HepG2 (cell line): ENCODE results near the gene CST3. TPM values are rescaled to one million over a fixed set of nuclear protein-coding genes. Genes with fewer than 3 reads are reported as not detected.

Experiments
- ATM ChIP-seq: fragments of 450-650 bp; IDR thresholded peaks from 2 replicates; pipeline ENCODE4 v1.7.1; 2017; ENCODE audit warnings: mild to moderate bottlenecking, borderline replicate concordance
- ATRX ChIP-seq: sonication (generic); formaldehyde crosslinking; IDR thresholded peaks from 2 replicates; pipeline ENCODE4 v1.4.0; 2020; ENCODE audit warnings: missing genetic modification reagents, borderline replicate concordance
- BCL6 ChIP-seq: IDR thresholded peaks from 2 replicates; pipeline ENCODE4 v1.6.1; 2016; ENCODE audit warnings: missing genetic modification reagents, missing compliant biosample characterization
- HMG20B ChIP-seq: conservative IDR thresholded peaks from 2 replicates; pipeline ENCODE4 v1.6.1; 2016; ENCODE audit warnings: missing genetic modification reagents, missing compliant biosample characterization
- HMGA1 ChIP-seq: sonication (generic); formaldehyde crosslinking; conservative IDR thresholded peaks from 2 replicates; pipeline ENCODE4 v1.4.0; 2020; ENCODE audit warnings: missing genetic modification reagents
- HOXA7 ChIP-seq: sonication (generic); formaldehyde crosslinking; IDR thresholded peaks from 2 replicates; pipeline ENCODE4 v1.8.1; 2022; ENCODE audit warnings: mild to moderate bottlenecking, missing genetic modification reagents, moderate library complexity
- MAFK ChIP-seq, 2 experiments: IDR thresholded peaks in 1 of 2; conservative IDR thresholded peaks in 1 of 2; 2 replicates each; pipeline ENCODE4 v1.6.1; 2011; ENCODE audit warnings: improper control_type of control experiment in 2 of 2, low read length in 2 of 2
- MED1 ChIP-seq: sonication (generic); formaldehyde crosslinking; IDR thresholded peaks from 2 replicates; pipeline ENCODE4 v1.4.0; 2020; ENCODE audit warnings: missing genetic modification reagents
- NR2F1 ChIP-seq, 2 experiments: fragments of 450-650 bp in 1 of 2; formaldehyde crosslinking in 1 of 2; IDR thresholded peaks; 2 replicates each; pipeline versions ENCODE4 v1.5.0 to v1.6.1; 2016 to 2020; ENCODE audit warnings: mild to moderate bottlenecking in 1 of 2, missing compliant biosample characterization in 1 of 2, missing genetic modification reagents in 1 of 2, moderate library complexity in 1 of 2
- NR2F2 ChIP-seq: IDR thresholded peaks from 2 replicates; pipeline ENCODE4 v1.6.1; 2012; ENCODE audit warnings: low read depth, inconsistent platforms, borderline replicate concordance
- RBFOX2 ChIP-seq: fragments of 200-400 bp; formaldehyde crosslinking; IDR thresholded peaks from 2 replicates; pipeline ENCODE4 v1.6.1; 2017; ENCODE audit warnings: low read depth, mild to moderate bottlenecking, low read length
- TMF1 ChIP-seq: sonication (generic); formaldehyde crosslinking; IDR thresholded peaks from 2 replicates; pipeline ENCODE4 v1.8.1; 2022; ENCODE audit warnings: low read depth, missing genetic modification reagents
- TP53 ChIP-seq: sonication (generic); formaldehyde crosslinking; conservative IDR thresholded peaks from 2 replicates; pipeline ENCODE4 v1.4.0; 2020; ENCODE audit warnings: missing genetic modification reagents
- YEATS4 ChIP-seq: sonication (generic); formaldehyde crosslinking; IDR thresholded peaks from 2 replicates; pipeline ENCODE4 v1.4.0; 2020; ENCODE audit warnings: missing genetic modification reagents, borderline replicate concordance
- ZC3H13 ChIP-seq: sonication (generic); formaldehyde crosslinking; IDR thresholded peaks from 2 replicates; pipeline ENCODE4 v1.8.1; 2023; ENCODE audit warnings: mild to moderate bottlenecking, missing genetic modification reagents, moderate library complexity
- ZFP36 ChIP-seq: fragments of 150-350 bp; IDR thresholded peaks from 2 replicates; pipeline ENCODE4 v1.6.1; 2018; ENCODE audit warnings: borderline replicate concordance, low read length, low read depth; ENCODE audit not compliant: partially characterized antibody
- ZNF101 ChIP-seq: sonication (generic); formaldehyde crosslinking; IDR thresholded peaks from 2 replicates; pipeline ENCODE4 v1.4.0; 2020; ENCODE audit warnings: mild to moderate bottlenecking, low read depth, missing genetic modification reagents, borderline replicate concordance
- ZNF343 ChIP-seq: sonication (generic); formaldehyde crosslinking; IDR thresholded peaks from 2 replicates; pipeline ENCODE4 v1.4.0; 2020; ENCODE audit warnings: mild to moderate bottlenecking, missing genetic modification reagents
- ZNF484 ChIP-seq: sonication (generic); formaldehyde crosslinking; IDR thresholded peaks from 2 replicates; pipeline ENCODE4 v1.5.1; 2020; ENCODE audit warnings: mild to moderate bottlenecking, low read depth, missing genetic modification reagents, borderline replicate concordance
- ZNF496 ChIP-seq: sonication (generic); formaldehyde crosslinking; IDR thresholded peaks from 2 replicates; pipeline ENCODE4 v1.8.1; 2023; ENCODE audit warnings: mild to moderate bottlenecking, moderate library complexity, missing genetic modification reagents; ENCODE audit not compliant: insufficient replicate concordance
- ZNF512 ChIP-seq: sonication (generic); formaldehyde crosslinking; IDR thresholded peaks from 2 replicates; pipeline ENCODE4 v1.4.0; 2020; ENCODE audit warnings: mild to moderate bottlenecking, missing genetic modification reagents
- polyA plus RNA-seq, 8 experiments: library from polyadenylated mRNA; depleted of rRNA in 3 of 8; stranded (reverse) in 7 of 8; unstranded in 1 of 8; fragments of >200 nt; fragmentation: Illumina TruSeq in 4 of 8; extraction: Trizol in 4 of 8; gene quantifications; 2 replicates each; pipeline versions ENCODE4 v1.2.1 to v1.2.3, GENCODE V29; 2011 to 2016; ENCODE audit warnings: low read depth in 4 of 8, missing spikeins in 1 of 8, mixed read lengths in 1 of 8; ENCODE audit not compliant: insufficient read depth in 1 of 8
- total RNA-seq, 5 experiments: library from RNA; depleted of rRNA; stranded (reverse); fragments of >200 nt; fragmentation: Illumina TruSeq; extraction: Trizol; gene quantifications; 2 replicates each; pipeline ENCODE4 v1.2.3, GENCODE V29; 2016; ENCODE audit warnings: low read depth in 1 of 5
- TF ChIP-seq, protein P1 (sequence below), 2 experiments: IDR thresholded peaks; 2 replicates each; pipeline ENCODE4 v1.6.1; 2011 to 2012; ENCODE audit warnings: low read length in 2 of 2, borderline replicate concordance in 1 of 2, low read depth in 1 of 2, mild to moderate bottlenecking in 1 of 2, moderate library complexity in 1 of 2
- TF ChIP-seq, protein P2 (sequence below): sonication (generic); formaldehyde crosslinking; IDR thresholded peaks from 2 replicates; pipeline ENCODE4 v1.8.1; 2022; ENCODE audit warnings: mild to moderate bottlenecking, missing genetic modification reagents
- TF ChIP-seq, protein P3 (sequence below): sonication (generic); formaldehyde crosslinking; IDR thresholded peaks from 2 replicates; pipeline ENCODE4 v1.8.0; 2023; ENCODE audit warnings: mild to moderate bottlenecking, missing genetic modification reagents

Gene CST3
- total and polyA plus RNA-seq, 2 of the 13 experiments (the other 11 are each of a cell fraction or from before 2014, with no cell fraction given) = 690 to 1,005 TPM

- TF ChIP-seq, protein P1, sequence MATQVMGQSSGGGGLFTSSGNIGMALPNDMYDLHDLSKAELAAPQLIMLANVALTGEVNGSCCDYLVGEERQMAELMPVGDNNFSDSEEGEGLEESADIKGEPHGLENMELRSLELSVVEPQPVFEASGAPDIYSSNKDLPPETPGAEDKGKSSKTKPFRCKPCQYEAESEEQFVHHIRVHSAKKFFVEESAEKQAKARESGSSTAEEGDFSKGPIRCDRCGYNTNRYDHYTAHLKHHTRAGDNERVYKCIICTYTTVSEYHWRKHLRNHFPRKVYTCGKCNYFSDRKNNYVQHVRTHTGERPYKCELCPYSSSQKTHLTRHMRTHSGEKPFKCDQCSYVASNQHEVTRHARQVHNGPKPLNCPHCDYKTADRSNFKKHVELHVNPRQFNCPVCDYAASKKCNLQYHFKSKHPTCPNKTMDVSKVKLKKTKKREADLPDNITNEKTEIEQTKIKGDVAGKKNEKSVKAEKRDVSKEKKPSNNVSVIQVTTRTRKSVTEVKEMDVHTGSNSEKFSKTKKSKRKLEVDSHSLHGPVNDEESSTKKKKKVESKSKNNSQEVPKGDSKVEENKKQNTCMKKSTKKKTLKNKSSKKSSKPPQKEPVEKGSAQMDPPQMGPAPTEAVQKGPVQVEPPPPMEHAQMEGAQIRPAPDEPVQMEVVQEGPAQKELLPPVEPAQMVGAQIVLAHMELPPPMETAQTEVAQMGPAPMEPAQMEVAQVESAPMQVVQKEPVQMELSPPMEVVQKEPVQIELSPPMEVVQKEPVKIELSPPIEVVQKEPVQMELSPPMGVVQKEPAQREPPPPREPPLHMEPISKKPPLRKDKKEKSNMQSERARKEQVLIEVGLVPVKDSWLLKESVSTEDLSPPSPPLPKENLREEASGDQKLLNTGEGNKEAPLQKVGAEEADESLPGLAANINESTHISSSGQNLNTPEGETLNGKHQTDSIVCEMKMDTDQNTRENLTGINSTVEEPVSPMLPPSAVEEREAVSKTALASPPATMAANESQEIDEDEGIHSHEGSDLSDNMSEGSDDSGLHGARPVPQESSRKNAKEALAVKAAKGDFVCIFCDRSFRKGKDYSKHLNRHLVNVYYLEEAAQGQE (IDR thresholded peaks at IDR 0.05; ENCODE audit: borderline replicate concordance in 1 of 2, low read depth in 1 of 2, low read length in 2 of 2) = no peak
- TF ChIP-seq HOXA7 (CRISPR knock-in tag) = no peak
- no peak for TF ChIP-seq HMG20B
- no peak for TF ChIP-seq HMGA1 (CRISPR knock-in tag)
- no peak for TF ChIP-seq MED1 (CRISPR knock-in tag)
- TF ChIP-seq NR2F1 (CRISPR knock-in tag; IDR thresholded peaks at IDR 0.05) = no peak
- TF ChIP-seq TP53 (CRISPR knock-in tag) = no peak
- no peak for TF ChIP-seq ATM
- no peak for TF ChIP-seq ZNF496 (CRISPR knock-in tag)
- TF ChIP-seq ZNF101 = no peak
- TF ChIP-seq BCL6 (CRISPR knock-in tag) = 0 out of 2 replicates have a peak, but pooled peaks have one; percentile 22
- no peak for TF ChIP-seq ATRX
- TF ChIP-seq RBFOX2 = no peak
- TF ChIP-seq YEATS4 (CRISPR knock-in tag) = no peak
- 0 out of 2 replicates have a peak, but pooled peaks have one; percentile 20 for TF ChIP-seq ZNF512
- no peak for TF ChIP-seq MAFK (conservative IDR thresholded peaks at IDR 0.05 in 1 of 2, IDR thresholded peaks at IDR 0.05 in 1 of 2; ENCODE audit: low read length in 2 of 2)
- TF ChIP-seq ZFP36 = no peak
- no peak for TF ChIP-seq ZC3H13 (CRISPR knock-in tag)
- TF ChIP-seq, protein P2, sequence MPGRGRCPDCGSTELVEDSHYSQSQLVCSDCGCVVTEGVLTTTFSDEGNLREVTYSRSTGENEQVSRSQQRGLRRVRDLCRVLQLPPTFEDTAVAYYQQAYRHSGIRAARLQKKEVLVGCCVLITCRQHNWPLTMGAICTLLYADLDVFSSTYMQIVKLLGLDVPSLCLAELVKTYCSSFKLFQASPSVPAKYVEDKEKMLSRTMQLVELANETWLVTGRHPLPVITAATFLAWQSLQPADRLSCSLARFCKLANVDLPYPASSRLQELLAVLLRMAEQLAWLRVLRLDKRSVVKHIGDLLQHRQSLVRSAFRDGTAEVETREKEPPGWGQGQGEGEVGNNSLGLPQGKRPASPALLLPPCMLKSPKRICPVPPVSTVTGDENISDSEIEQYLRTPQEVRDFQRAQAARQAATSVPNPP (CRISPR knock-in tag) = no peak
- TF ChIP-seq NR2F2 = no peak
- TF ChIP-seq ZNF343 (CRISPR knock-in tag) = no peak
- TF ChIP-seq TMF1 = peak; percentile 77; the same call in 1 of the 2 replicates
- TF ChIP-seq, protein P3, sequence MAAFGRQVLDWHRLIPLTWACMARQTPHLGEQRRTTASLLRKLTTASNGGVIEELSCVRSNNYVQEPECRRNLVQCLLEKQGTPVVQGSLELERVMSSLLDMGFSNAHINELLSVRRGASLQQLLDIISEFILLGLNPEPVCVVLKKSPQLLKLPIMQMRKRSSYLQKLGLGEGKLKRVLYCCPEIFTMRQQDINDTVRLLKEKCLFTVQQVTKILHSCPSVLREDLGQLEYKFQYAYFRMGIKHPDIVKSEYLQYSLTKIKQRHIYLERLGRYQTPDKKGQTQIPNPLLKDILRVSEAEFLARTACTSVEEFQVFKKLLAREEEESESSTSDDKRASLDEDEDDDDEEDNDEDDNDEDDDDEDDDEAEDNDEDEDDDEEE (CRISPR knock-in tag) = no peak
- TF ChIP-seq ZNF484 (CRISPR knock-in tag) = no peak
These were observed 31.1 kb downstream of the CST3 start (continued) for GRCh38 chr20:23606652-23607049.
